ENCODE results near the gene VTCN1. TPM values are rescaled to one million over a fixed set of nuclear protein-coding genes. Genes with fewer than 3 reads are reported as not detected.

The VTCN1 gene
- total RNA-seq, 1 experiment from 2014 or later = not detected

DNA sequence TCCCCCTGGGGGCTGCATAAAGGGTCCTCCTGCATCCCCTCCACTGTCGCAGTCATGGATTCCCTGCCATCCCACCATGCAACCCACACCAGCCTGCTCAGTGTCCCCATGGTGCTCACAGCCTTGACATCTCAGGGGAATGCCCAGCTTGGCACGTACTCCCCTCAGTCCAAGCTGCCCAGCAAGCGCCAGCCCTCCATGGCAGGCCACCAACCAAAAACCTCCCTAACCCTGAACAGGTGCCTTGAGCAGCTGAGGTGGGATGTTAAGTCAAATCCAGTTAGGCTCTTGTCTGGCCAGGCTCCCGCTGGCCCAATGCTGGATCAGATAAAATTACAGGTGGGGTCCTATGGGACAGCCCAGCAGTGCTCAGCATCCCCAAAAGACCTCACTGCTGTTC lies 341 bp downstream of the VTCN1 start:
- no peak for TF ChIP-seq SIN3A (IDR thresholded peaks at IDR 0.05; ENCODE audit: borderline replicate concordance, insufficient read depth, low read depth, low read length)
- TF ChIP-seq POLR2AphosphoS5 (IDR thresholded peaks at IDR 0.05; ENCODE audit: low read depth, low read length) = no peak
- TF ChIP-seq CTCF (IDR thresholded peaks at IDR 0.05) = no peak
- no peak for ATAC-seq
- H3K9me3 ChIP-seq (ENCODE audit: control insufficient read depth, insufficient read depth, low read depth, low read length) = no peaks in the 10 kb centered on the region
- no peak overlapping the region for H3K27ac ChIP-seq (ENCODE audit: low read length)
- no peaks in the 10 kb centered on the region for H3K36me3 ChIP-seq (ENCODE audit: control insufficient read depth, insufficient read depth, low read length)
- BruUV-seq (replicated peaks) = no TSS peak
- no peak for DNase-seq (ENCODE audit: low read depth, low spot score)
- H3K27me3 ChIP-seq (ENCODE audit: control insufficient read depth, insufficient read depth, low read length) = no peaks in the 10 kb centered on the region
- no peak overlapping the region for H3K4me3 ChIP-seq (ENCODE audit: low read depth in 2 of 2, low read length in 2 of 2)
- H3K4me1 ChIP-seq (ENCODE audit: control insufficient read depth, insufficient read depth, low read length) = no peaks in the 10 kb centered on the region
- intact Hi-C loops (cut with micrococcal nuclease; ENCODE audit: unreplicated experiment) (no loop called here), in situ Hi-C loops (cut with HindIII; ENCODE audit: low pct_unique_long_range_greater_than_20kb, low sequenced_read_pairs) (no loop called here)
- ChIA-PET CTCF (no interaction called here), POLR2A (no interaction called here)

- Histone ChIP-seq H3K9me3 (ENCODE audit: control insufficient read depth, insufficient read depth, low read depth, low read length) (no peaks in the 10 kb centered on the region), H3K4me3 (ENCODE audit: low read depth in 2 of 2, low read length in 2 of 2) (no peak overlapping the region), H3K4me1 (ENCODE audit: control insufficient read depth, insufficient read depth, low read length) (no peaks in the 10 kb centered on the region), H3K27ac (ENCODE audit: low read length) (no peak overlapping the region), H3K27me3 (ENCODE audit: control insufficient read depth, insufficient read depth, low read length) (no peaks in the 10 kb centered on the region), H3K36me3 (ENCODE audit: control insufficient read depth, insufficient read depth, low read length) (no peaks in the 10 kb centered on the region)
- BruUV-seq (replicated peaks) = no TSS peak
- intact Hi-C loops (cut with micrococcal nuclease; ENCODE audit: unreplicated experiment) (no loop called here), in situ Hi-C loops (cut with HindIII; ENCODE audit: low pct_unique_long_range_greater_than_20kb, low sequenced_read_pairs) (no loop called here)
- TF ChIP-seq SIN3A (IDR thresholded peaks at IDR 0.05; ENCODE audit: borderline replicate concordance, insufficient read depth, low read depth, low read length) = no peak
- ChIA-PET CTCF (no interaction called here), POLR2A (no interaction called here)
- ATAC-seq (no peak), DNase-seq (ENCODE audit: low read depth, low spot score) (no peak)
Measured at GRCh38 chr1:117209094-117209493, 1.6 kb downstream of the VTCN1 start.

DNA sequence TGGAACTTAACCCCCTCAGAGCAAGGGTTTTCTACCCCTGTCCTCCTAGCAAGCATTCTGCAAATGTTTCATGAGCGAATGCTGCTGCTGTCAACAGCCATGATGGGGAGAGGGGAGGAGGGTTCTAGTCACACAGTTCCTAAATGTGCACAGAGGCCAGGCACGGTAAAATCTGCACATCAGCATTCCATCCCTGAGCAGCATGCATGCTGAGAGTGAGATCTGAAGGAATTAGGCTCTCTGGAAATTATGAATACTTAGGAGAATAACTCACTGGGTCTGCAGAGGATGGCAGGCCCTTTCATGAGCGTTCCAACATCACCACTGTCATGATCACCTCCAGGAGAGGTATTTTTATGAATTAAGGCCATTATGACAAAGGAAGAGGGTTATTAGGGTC lies 2.1 kb downstream of the VTCN1 start:
- intact Hi-C loops (cut with micrococcal nuclease; ENCODE audit: unreplicated experiment) (no loop called here), in situ Hi-C loops (cut with HindIII; ENCODE audit: low pct_unique_long_range_greater_than_20kb, low sequenced_read_pairs) (no loop called here)
- TF ChIP-seq TCF7L2 (IDR thresholded peaks at IDR 0.05; ENCODE audit: low read depth, low read length) (no peak), REST (IDR thresholded peaks at IDR 0.05; ENCODE audit: insufficient read depth in 1 of 2, low read depth in 2 of 2, low read length in 1 of 2) (no peak), POLR2AphosphoS5 (IDR thresholded peaks at IDR 0.05; ENCODE audit: low read depth, low read length) (no peak), CTCF (IDR thresholded peaks at IDR 0.05) (no peak), SIN3A (IDR thresholded peaks at IDR 0.05; ENCODE audit: borderline replicate concordance, insufficient read depth, low read depth, low read length) (no peak)

More for the DNA sequence above, 2.1 kb downstream of the VTCN1 start:
- Histone ChIP-seq H3K36me3 (ENCODE audit: control insufficient read depth, insufficient read depth, low read length) (no peaks in the 10 kb centered on the region), H3K27ac (ENCODE audit: low read length) (no peak overlapping the region), H3K4me1 (ENCODE audit: control insufficient read depth, insufficient read depth, low read length) (no peaks in the 10 kb centered on the region), H3K27me3 (ENCODE audit: control insufficient read depth, insufficient read depth, low read length) (no peaks in the 10 kb centered on the region), H3K9me3 (ENCODE audit: control insufficient read depth, insufficient read depth, low read depth, low read length) (no peaks in the 10 kb centered on the region), H3K4me3 (ENCODE audit: low read depth in 2 of 2, low read length in 2 of 2) (no peak overlapping the region)
- POLR2A ChIA-PET = no interaction called here
- DNase-seq (ENCODE audit: low read depth, low spot score) = no peak
- CTCF ChIA-PET = no interaction called here
- no TSS peak for BruUV-seq (replicated peaks)
- no peak for ATAC-seq

Data from Panc1 (cell line).